Kidney epithelial cell (primary cell): ENCODE measurements around the gene ATXN7. TPM values are rescaled to one million over a fixed set of nuclear protein-coding genes. Genes with fewer than 3 reads are reported as not detected.

Source experiments
- DNase-seq: peaks from one replicate; pipeline ENCODE4 v3.0.0-alpha.2; 2010; ENCODE audit warnings: low read depth
- H3K27me3 ChIP-seq: 2 replicates; pipeline ENCODE4 v1.6.0; 2011; ENCODE audit warnings: low read length; ENCODE audit not compliant: control insufficient read depth, insufficient read depth
- H3K36me3 ChIP-seq: 2 replicates; pipeline ENCODE4 v1.5.1; 2011; ENCODE audit warnings: low read length; ENCODE audit not compliant: control insufficient read depth, insufficient read depth
- H3K4me3 ChIP-seq: 2 replicates; pipeline ENCODE4 v1.5.1; 2011; ENCODE audit warnings: low read depth, mild to moderate bottlenecking, control low read depth, low read length
- total RNA-seq: library from RNA; depleted of rRNA; stranded (reverse); fragments of >200 nt; gene quantifications from 2 replicates; pipeline ENCODE4 v1.2.3, GENCODE V29; 2015
- TF ChIP-seq, protein P1 (sequence below): IDR thresholded peaks from 2 replicates; pipeline ENCODE4 v1.5.1; 2011; ENCODE audit warnings: mild to moderate bottlenecking, moderate library complexity, low read length, control low read depth, inconsistent platforms; ENCODE audit not compliant: insufficient read depth, poor library complexity, severe bottlenecking

The ATXN7 gene
- total RNA-seq, 1 donor from 2014 or later: 12.3 TPM

- TF ChIP-seq, protein P1, sequence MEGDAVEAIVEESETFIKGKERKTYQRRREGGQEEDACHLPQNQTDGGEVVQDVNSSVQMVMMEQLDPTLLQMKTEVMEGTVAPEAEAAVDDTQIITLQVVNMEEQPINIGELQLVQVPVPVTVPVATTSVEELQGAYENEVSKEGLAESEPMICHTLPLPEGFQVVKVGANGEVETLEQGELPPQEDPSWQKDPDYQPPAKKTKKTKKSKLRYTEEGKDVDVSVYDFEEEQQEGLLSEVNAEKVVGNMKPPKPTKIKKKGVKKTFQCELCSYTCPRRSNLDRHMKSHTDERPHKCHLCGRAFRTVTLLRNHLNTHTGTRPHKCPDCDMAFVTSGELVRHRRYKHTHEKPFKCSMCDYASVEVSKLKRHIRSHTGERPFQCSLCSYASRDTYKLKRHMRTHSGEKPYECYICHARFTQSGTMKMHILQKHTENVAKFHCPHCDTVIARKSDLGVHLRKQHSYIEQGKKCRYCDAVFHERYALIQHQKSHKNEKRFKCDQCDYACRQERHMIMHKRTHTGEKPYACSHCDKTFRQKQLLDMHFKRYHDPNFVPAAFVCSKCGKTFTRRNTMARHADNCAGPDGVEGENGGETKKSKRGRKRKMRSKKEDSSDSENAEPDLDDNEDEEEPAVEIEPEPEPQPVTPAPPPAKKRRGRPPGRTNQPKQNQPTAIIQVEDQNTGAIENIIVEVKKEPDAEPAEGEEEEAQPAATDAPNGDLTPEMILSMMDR: no peak
- Histone ChIP-seq H3K36me3 (peaks cover 3% of the 10 kb centered on the region), H3K4me3 (no peak overlapping the region), H3K27me3 (no peaks in the 10 kb centered on the region)
- no peak for DNase-seq
Measured at GRCh38 chr3:64016941-64017620, 153.4 kb downstream of the ATXN7 start.

- Histone ChIP-seq H3K4me3 (no peak overlapping the region), H3K36me3 (peaks cover 1% of the 10 kb centered on the region), H3K27me3 (no peaks in the 10 kb centered on the region)
- DNase-seq: no peak
- TF ChIP-seq, protein P1: no peak
Measured at GRCh38 chr3:64019271-64019670, 155.6 kb downstream of the ATXN7 start.

DNA sequence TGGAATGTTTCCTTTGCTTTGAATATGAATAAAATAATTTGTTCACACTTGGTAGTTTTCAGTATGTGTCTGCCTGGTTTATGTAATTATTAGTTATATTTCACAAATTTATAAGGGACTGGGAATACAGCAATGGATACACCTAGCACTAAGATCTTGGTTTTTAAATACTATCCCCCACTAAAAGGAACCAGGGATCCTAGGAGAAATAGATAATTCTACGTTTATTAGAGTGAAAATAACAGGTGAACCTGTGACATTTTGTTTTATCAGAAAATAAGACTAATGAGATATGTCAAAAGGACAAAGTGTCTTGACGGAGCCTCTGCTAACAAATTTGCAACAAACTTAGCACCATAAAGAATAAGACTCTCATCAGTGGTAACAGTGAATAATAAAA lies 156.2 kb downstream of the ATXN7 start:
- no peak for DNase-seq
- H3K27me3 ChIP-seq: no peaks in the 10 kb centered on the region
- H3K36me3 ChIP-seq: peaks cover 1% of the 10 kb centered on the region
- TF ChIP-seq, protein P1: no peak
- no peak overlapping the region for H3K4me3 ChIP-seq

- H3K27me3 ChIP-seq: no peaks in the 10 kb centered on the region
- TF ChIP-seq, protein P1: no peak
- no peak for DNase-seq
- H3K36me3 ChIP-seq: peaks cover 1% of the 10 kb centered on the region
- peak overlapping the region; percentile 98 for H3K4me3 ChIP-seq
Measured at GRCh38 chr3:64021922-64022321, 158.3 kb downstream of the ATXN7 start.

- peak overlapping the region; percentile 98 for H3K4me3 ChIP-seq
- H3K27me3 ChIP-seq: no peaks in the 10 kb centered on the region
- no peak for DNase-seq
- TF ChIP-seq, protein P1: no peak
- peaks cover 1% of the 10 kb centered on the region for H3K36me3 ChIP-seq
Measured at GRCh38 chr3:64022451-64023186, 159.0 kb downstream of the ATXN7 start.
